Liver (tissue), 3 donors: ENCODE data around the gene SSR3.

Experiments used
- CTCF ChIP-seq: fragments of 150-350 bp; IDR thresholded peaks from 2 replicates; pipeline ENCODE4 v1.5.1; 2017; ENCODE audit warnings: improper control_type of control experiment, low read depth, low read length; ENCODE audit not compliant: missing input control
- EGR1 ChIP-seq, 2 donors: IDR thresholded peaks; 2 replicates each; pipeline ENCODE4 v1.6.1; 2016 to 2018; ENCODE audit warnings: antibody characterized with exemption in 2 of 2, low read depth in 2 of 2
- GABPA ChIP-seq, 2 donors: IDR thresholded peaks in 1 of 2; conservative IDR thresholded peaks in 1 of 2; 2 replicates each; pipeline ENCODE4 v1.6.1; 2016; ENCODE audit warnings: antibody characterized with exemption in 2 of 2, mild to moderate bottlenecking in 1 of 2, moderate library complexity in 1 of 2
- JUND ChIP-seq, 2 donors: IDR thresholded peaks; 2 replicates each; pipeline ENCODE4 v1.6.1; 2016; ENCODE audit warnings: antibody characterized with exemption in 2 of 2
- REST ChIP-seq: IDR thresholded peaks from 2 replicates; pipeline ENCODE4 v1.6.1; 2016; ENCODE audit warnings: antibody characterized with exemption, mild to moderate bottlenecking
- TAF1 ChIP-seq: conservative IDR thresholded peaks from 2 replicates; pipeline ENCODE4 v1.6.1; 2016; ENCODE audit warnings: antibody characterized with exemption, mild to moderate bottlenecking
- TF ChIP-seq, protein P1 (sequence below): IDR thresholded peaks from 2 replicates; pipeline ENCODE4 v1.6.1; 2016; ENCODE audit warnings: antibody characterized with exemption
- donor health status: healthy.
- donor health status: healthy.

DNA sequence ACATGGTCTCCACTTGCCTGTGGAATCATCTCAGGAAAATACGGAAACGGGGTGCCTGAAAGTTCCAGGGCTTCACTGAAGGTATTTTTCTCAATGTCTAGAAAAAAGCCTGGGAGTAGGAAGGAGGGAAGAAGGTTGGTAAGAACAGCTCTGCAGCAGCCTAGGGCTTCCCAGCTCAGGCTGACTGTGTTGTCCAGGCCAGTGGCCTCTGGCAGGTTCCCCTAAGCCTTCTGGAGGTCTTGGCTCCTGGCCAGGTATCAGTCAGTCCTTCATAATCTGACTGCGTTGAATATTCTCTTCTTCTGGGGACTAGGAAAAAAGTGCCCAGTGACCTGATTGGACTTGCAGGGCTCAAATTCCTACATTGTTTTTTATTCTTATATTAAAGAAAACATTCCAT lies 38.6 kb downstream of the SSR3 start:
- TF ChIP-seq CTCF (no peak), GABPA (IDR thresholded peaks at IDR 0.05 in 1 of 2, conservative IDR thresholded peaks at IDR 0.05 in 1 of 2) (no peak), EGR1 (IDR thresholded peaks at IDR 0.05; ENCODE audit: low read depth in 2 of 2) (no peak), TAF1 (no peak), JUND (IDR thresholded peaks at IDR 0.05) (no peak), REST (no peak)
- TF ChIP-seq, protein P1, sequence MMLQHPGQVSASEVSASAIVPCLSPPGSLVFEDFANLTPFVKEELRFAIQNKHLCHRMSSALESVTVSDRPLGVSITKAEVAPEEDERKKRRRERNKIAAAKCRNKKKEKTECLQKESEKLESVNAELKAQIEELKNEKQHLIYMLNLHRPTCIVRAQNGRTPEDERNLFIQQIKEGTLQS: no peak
